K562 (cell line): ENCODE data around the gene ELK4. TPM values are rescaled to one million over a fixed set of nuclear protein-coding genes. Genes with fewer than 3 reads are reported as not detected.

Experiments used
- ARID1B ChIP-seq: fragments of 450-650 bp; IDR thresholded peaks from 2 replicates; pipeline ENCODE4 v1.6.1; 2016; ENCODE audit warnings: antibody characterized with exemption, mild to moderate bottlenecking, inconsistent platforms
- BDP1 ChIP-seq: IDR thresholded peaks from 3 replicates; pipeline ENCODE4 v1.6.1; 2011; ENCODE audit not compliant: insufficient read length, insufficient read depth
- CHD2 ChIP-seq: IDR thresholded peaks from 2 replicates; pipeline ENCODE4 v1.6.1; 2011; ENCODE audit warnings: low read depth, low read length
- EGR1 ChIP-seq: fragments of 450-650 bp; conservative IDR thresholded peaks from 2 replicates; pipeline ENCODE4 v1.6.1; 2017; ENCODE audit warnings: mild to moderate bottlenecking
- FOXJ3 ChIP-seq: sonication (generic); formaldehyde crosslinking; IDR thresholded peaks from 2 replicates; pipeline ENCODE4 v1.4.0; 2020; ENCODE audit warnings: mild to moderate bottlenecking, missing genetic modification reagents
- FOXK2 ChIP-seq, 2 experiments: fragments of 450-650 bp; IDR thresholded peaks in 1 of 2; conservative IDR thresholded peaks in 1 of 2; 2 replicates each; pipeline ENCODE4 v1.6.1; 2016; ENCODE audit warnings: low read depth in 2 of 2, mild to moderate bottlenecking in 1 of 2
- GTF2A2 ChIP-seq: IDR thresholded peaks from 2 replicates; pipeline ENCODE4 v1.6.1; 2016; ENCODE audit warnings: mild to moderate bottlenecking, missing genetic modification characterization, missing compliant biosample characterization
- IRF2 ChIP-seq: sonication (generic); formaldehyde crosslinking; IDR thresholded peaks from 2 replicates; pipeline ENCODE4 v1.8.1; 2022; ENCODE audit warnings: mild to moderate bottlenecking, missing genetic modification reagents
- JUN ChIP-seq, 2 experiments: sonication (generic) in 1 of 2; formaldehyde crosslinking in 1 of 2; IDR thresholded peaks; 2 replicates each; pipeline versions ENCODE4 v1.6.1 to v1.8.0; 2012 to 2022; ENCODE audit warnings: borderline replicate concordance in 2 of 2, mild to moderate bottlenecking in 2 of 2, improper control_type of control experiment in 1 of 2, low read depth in 1 of 2, low read length in 1 of 2, missing genetic modification reagents in 1 of 2
- KDM1A ChIP-seq, 2 experiments: fragments of 450-650 bp; IDR thresholded peaks; 2 replicates each; pipeline ENCODE4 v1.6.1; 2016; ENCODE audit warnings: mild to moderate bottlenecking in 2 of 2
- KDM2B ChIP-seq: fragments of 250-450 bp; sonication (Bioruptor Pico); IDR thresholded peaks from 2 replicates; pipeline ENCODE4 v1.8.0; 2021; ENCODE audit warnings: mild to moderate bottlenecking, moderate library complexity
- KHSRP ChIP-seq: fragments of 450-650 bp; IDR thresholded peaks from 2 replicates; pipeline ENCODE4 v1.6.1; 2017
- MTA1 ChIP-seq: fragments of 450-650 bp; IDR thresholded peaks from 2 replicates; pipeline ENCODE4 v1.6.1; 2017; ENCODE audit warnings: borderline replicate concordance
- RBM14 ChIP-seq: fragments of 200-400 bp; formaldehyde crosslinking; IDR thresholded peaks from 2 replicates; pipeline ENCODE4 v1.6.1; 2018; ENCODE audit warnings: low read depth, mild to moderate bottlenecking, low read length, moderate library complexity, borderline replicate concordance; ENCODE audit not compliant: insufficient read depth
- RBM22 ChIP-seq: fragments of 200-400 bp; formaldehyde crosslinking; IDR thresholded peaks from 2 replicates; pipeline ENCODE4 v1.6.1; 2018; ENCODE audit warnings: low read length, low read depth; ENCODE audit not compliant: poor library complexity, severe bottlenecking
- RFX1 ChIP-seq: fragments of 450-650 bp; IDR thresholded peaks from 2 replicates; pipeline ENCODE4 v1.6.1; 2016; ENCODE audit warnings: mild to moderate bottlenecking, moderate library complexity
- SMARCE1 ChIP-seq: fragments of 450-650 bp; IDR thresholded peaks from 2 replicates; pipeline ENCODE4 v1.7.1; 2016; ENCODE audit warnings: mild to moderate bottlenecking
- ZC3H4 ChIP-seq: sonication (generic); formaldehyde crosslinking; IDR thresholded peaks from 2 replicates; pipeline ENCODE4 v1.9.0; 2021; ENCODE audit warnings: missing genetic modification reagents, borderline replicate concordance
- ZNF121 ChIP-seq: sonication (generic); formaldehyde crosslinking; conservative IDR thresholded peaks from 2 replicates; pipeline ENCODE4 v1.8.0; 2022; ENCODE audit warnings: missing genetic modification reagents
- ZNF232 ChIP-seq: sonication (generic); formaldehyde crosslinking; IDR thresholded peaks from 2 replicates; pipeline ENCODE4 v1.8.0; 2022; ENCODE audit warnings: mild to moderate bottlenecking, missing genetic modification reagents
- ZNF274 ChIP-seq: IDR thresholded peaks from 2 replicates; pipeline ENCODE4 v1.6.1; 2011; ENCODE audit warnings: low read depth, mild to moderate bottlenecking, low read length, moderate library complexity, borderline replicate concordance
- ZNF561 ChIP-seq: fragments of 450-650 bp; formaldehyde crosslinking; conservative IDR thresholded peaks from 2 replicates; pipeline ENCODE4 v1.4.0; 2020; ENCODE audit warnings: mild to moderate bottlenecking, moderate library complexity
- ZNF75A ChIP-seq: fragments of 450-650 bp; formaldehyde crosslinking; IDR thresholded peaks from 2 replicates; pipeline ENCODE4 v1.4.0; 2020; ENCODE audit warnings: mild to moderate bottlenecking
- polyA plus RNA-seq, 8 experiments: library from polyadenylated mRNA; depleted of rRNA in 4 of 8; stranded (reverse) in 5 of 8; unstranded in 3 of 8; fragments of >200 nt; fragmentation: Nextera tagmentation in 2 of 8; fragmentation: Illumina TruSeq in 1 of 8; extraction: Ambion mirVana in 2 of 8; extraction: Trizol in 1 of 8; gene quantifications; 2 replicates each; pipeline versions ENCODE4 v1.2.1 to v1.2.3, GENCODE V29; 2011 to 2014; ENCODE audit warnings: inconsistent platforms in 1 of 8, missing spikeins in 1 of 8
- total RNA-seq, 7 experiments: library from RNA; depleted of rRNA in 6 of 7; stranded (reverse); fragments of >200 nt in 6 of 7; fragmentation: Illumina TruSeq in 2 of 7; extraction: Trizol in 2 of 7; gene quantifications; 2 replicates each; pipeline versions ENCODE4 v1.2.1 to v1.2.3, GENCODE V29; 2011 to 2021; ENCODE audit warnings: low replicate concordance in 1 of 7
- TF ChIP-seq, protein P1 (sequence below): IDR thresholded peaks from 2 replicates; pipeline ENCODE4 v1.6.1; 2011; ENCODE audit not compliant: insufficient read length; ENCODE audit errors: extremely low read depth
- TF ChIP-seq, protein P2 (sequence below): IDR thresholded peaks from 2 replicates; pipeline ENCODE4 v1.6.1; 2012; ENCODE audit warnings: low read depth, low read length, improper control_type of control experiment, borderline replicate concordance
- TF ChIP-seq, protein P3 (sequence below): sonication (generic); formaldehyde crosslinking; IDR thresholded peaks from 2 replicates; pipeline ENCODE4 v1.8.0; 2022; ENCODE audit warnings: mild to moderate bottlenecking, missing genetic modification reagents

ELK4 gene
- total and polyA plus RNA-seq, 9 of the 15 experiments (the other 6 are each of a cell fraction or from before 2014, with no cell fraction given): 2.0 to 21.7 (median 9.2) TPM

DNA sequence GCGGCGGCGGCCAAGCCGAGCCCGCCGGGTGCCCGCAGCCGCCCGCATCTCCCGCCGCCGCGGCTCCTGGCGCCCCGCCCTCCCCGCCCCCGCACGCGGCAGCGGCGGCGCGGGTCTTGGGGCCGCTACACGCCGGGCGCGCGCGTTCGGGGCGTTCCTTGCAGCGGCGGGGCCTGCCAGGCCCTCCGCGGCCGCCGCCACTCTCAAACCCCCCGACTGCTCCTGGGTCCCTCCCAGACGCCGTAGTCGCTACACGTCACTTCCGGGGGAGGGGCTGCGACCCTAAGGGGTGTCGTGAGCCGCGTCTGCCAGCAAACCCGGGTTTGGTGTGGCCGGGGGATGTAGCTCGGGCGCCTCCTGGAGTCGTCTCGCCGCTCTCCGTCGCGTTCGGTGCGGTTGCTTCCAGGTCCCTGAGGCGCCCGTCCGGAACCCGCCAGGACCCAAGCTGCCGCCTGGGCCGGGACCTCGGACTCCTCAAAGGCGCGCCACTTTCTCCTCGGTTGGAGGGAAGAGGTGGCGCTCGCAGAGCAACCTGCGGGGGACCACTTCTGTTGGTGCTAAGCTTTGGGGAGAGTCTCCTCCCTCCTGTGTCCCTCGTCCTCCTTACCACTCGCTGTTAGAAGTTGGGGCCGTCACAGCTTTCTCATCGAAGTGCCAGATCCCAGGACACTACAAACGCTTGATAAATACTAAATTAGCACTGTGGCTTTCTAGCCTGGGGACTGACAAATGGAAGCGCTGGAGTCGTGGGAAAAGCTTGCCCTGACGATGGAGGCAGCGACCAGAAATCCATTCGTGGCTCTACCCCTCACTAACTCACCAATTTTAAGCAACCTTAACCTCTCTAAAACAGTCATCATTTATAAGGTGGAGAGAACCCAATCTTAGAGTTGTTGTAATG lies at the start of gene ELK4 (continued):
- TF ChIP-seq, protein P1, sequence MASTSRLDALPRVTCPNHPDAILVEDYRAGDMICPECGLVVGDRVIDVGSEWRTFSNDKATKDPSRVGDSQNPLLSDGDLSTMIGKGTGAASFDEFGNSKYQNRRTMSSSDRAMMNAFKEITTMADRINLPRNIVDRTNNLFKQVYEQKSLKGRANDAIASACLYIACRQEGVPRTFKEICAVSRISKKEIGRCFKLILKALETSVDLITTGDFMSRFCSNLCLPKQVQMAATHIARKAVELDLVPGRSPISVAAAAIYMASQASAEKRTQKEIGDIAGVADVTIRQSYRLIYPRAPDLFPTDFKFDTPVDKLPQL: no peak
- TF ChIP-seq ZNF232 (CRISPR knock-in tag) (no peak), KDM2B (CRISPR knock-in tag) (peak; percentile 83; the same call in 1 of the 2 replicates), FOXK2 (conservative IDR thresholded peaks at IDR 0.05 in 1 of 2, IDR thresholded peaks at IDR 0.05 in 1 of 2; ENCODE audit: low read depth in 2 of 2) (no peak; a peak in 2 of 4 replicates), ZNF121 (CRISPR knock-in tag) (no peak), FOXJ3 (CRISPR knock-in tag) (no peak), ZNF75A (CRISPR knock-in tag) (peak; percentile 74; the same call in 1 of the 2 replicates), KHSRP (no peak), ZNF274 (no peak), KDM1A (IDR thresholded peaks at IDR 0.05) (no peak), JUN (IDR thresholded peaks at IDR 0.05; ENCODE audit: borderline replicate concordance, low read depth, low read length) (peak; percentile 65), JUN (CRISPR knock-in tag; IDR thresholded peaks at IDR 0.05; ENCODE audit: borderline replicate concordance) (no peak), SMARCE1 (no peak), RBM22 (peak; percentile 85), GTF2A2 (tag) (no peak), ARID1B (peak; percentile 37; the same call in 1 of the 2 replicates), IRF2 (CRISPR knock-in tag) (no peak), RFX1 (no peak), EGR1 (no peak), CHD2 (no peak), BDP1 (no peak), ZNF561 (no peak), MTA1 (no peak), RBM14 (no peak), ZC3H4 (CRISPR knock-in tag) (no peak)
- TF ChIP-seq, protein P2, sequence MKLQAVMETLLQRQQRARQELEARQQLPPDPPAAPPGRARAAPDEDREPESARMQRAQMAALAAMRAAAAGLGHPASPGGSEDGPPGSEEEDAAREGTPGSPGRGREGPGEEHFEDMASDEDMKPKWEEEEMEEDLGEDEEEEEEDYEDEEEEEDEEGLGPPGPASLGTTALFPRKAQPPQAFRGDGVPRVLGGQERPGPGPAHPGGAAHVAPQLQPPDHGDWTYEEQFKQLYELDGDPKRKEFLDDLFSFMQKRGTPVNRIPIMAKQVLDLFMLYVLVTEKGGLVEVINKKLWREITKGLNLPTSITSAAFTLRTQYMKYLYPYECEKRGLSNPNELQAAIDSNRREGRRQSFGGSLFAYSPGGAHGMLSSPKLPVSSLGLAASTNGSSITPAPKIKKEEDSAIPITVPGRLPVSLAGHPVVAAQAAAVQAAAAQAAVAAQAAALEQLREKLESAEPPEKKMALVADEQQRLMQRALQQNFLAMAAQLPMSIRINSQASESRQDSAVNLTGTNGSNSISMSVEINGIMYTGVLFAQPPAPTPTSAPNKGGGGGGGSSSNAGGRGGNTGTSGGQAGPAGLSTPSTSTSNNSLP: no peak
- TF ChIP-seq, protein P3, sequence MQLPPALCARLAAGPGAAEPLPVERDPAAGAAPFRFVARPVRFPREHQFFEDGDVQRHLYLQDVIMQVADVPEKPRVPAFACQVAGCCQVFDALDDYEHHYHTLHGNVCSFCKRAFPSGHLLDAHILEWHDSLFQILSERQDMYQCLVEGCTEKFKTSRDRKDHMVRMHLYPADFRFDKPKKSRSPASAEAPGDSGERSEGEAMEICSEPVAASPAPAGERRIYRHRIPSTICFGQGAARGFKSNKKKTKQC (CRISPR knock-in tag): 0 out of 2 replicates have a peak, but pooled peaks have one; percentile 26
